Central memory CD8-positive, alpha-beta T cell (primary cell): ENCODE data around the gene ZDHHC11.
"Not testable (repeated sequence)": the region's sequence is repeated elsewhere in the genome, so short reads cannot be mapped to it uniquely, and the experiment has no call there.

Experiments used
- ATAC-seq: fragments of 150-1000 bp; cut with Tn5 transposase; replicated peaks from 2 replicates; pipeline ENCODE4 v1.10.0; 2022; ENCODE audit warnings: mild to moderate bottlenecking, moderate FRiP score, moderate number of reproducible peaks; ENCODE audit not compliant: poor library complexity, severe bottlenecking; ENCODE audit errors: extremely low read depth
- DNase-seq, 2 donors: peaks; one replicate each; pipeline ENCODE4 v3.0.0; 2021; ENCODE audit warnings: low spot score in 2 of 2
- H3K27ac Mint-ChIP-seq: one replicate; pipeline ENCODE4 v1.8.0; 2022; ENCODE audit warnings: low read depth, mild to moderate bottlenecking, moderate library complexity, mixed read lengths
- H3K27me3 Mint-ChIP-seq: one replicate; pipeline ENCODE4 v1.8.0; 2022; ENCODE audit warnings: mixed read lengths
- H3K36me3 Mint-ChIP-seq: one replicate; pipeline ENCODE4 v1.8.0; 2022; ENCODE audit warnings: mild to moderate bottlenecking, moderate library complexity, mixed read lengths; ENCODE audit not compliant: insufficient read depth
- H3K4me1 Mint-ChIP-seq: one replicate; pipeline ENCODE4 v1.8.0; 2022; ENCODE audit warnings: mixed read lengths
- H3K4me3 Mint-ChIP-seq: one replicate; pipeline ENCODE4 v1.8.0; 2022; ENCODE audit warnings: mild to moderate bottlenecking, moderate library complexity, mixed read lengths
- H3K9me3 Mint-ChIP-seq: one replicate; pipeline ENCODE4 v1.8.0; 2022; ENCODE audit warnings: mixed read lengths

Gene ZDHHC11

DNA sequence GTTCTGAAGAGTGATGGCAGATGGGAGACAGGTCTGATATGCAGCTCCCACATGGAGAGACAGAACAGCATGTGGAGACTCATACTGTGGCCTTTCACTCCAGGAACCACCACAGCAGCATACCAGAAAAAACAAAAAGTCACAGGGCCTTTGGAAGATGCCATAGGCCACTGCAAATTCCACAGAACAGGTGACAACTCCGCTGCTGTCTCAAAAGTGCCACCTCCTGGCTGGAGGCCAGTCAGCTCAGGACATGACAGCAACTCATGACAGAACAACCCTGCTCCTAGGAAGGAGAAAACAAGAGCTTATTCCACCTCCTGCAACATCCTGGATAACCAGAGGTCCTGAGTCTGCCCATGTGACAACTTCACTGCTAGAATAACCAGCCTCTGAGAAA, 25.2 kb downstream of the ZDHHC11 start:
- DNase-seq, H3K4me1 Mint-ChIP-seq, H3K36me3 Mint-ChIP-seq, H3K27ac Mint-ChIP-seq, H3K9me3 Mint-ChIP-seq, H3K4me3 Mint-ChIP-seq, ATAC-seq, H3K27me3 Mint-ChIP-seq: not testable (repeated sequence)

DNA sequence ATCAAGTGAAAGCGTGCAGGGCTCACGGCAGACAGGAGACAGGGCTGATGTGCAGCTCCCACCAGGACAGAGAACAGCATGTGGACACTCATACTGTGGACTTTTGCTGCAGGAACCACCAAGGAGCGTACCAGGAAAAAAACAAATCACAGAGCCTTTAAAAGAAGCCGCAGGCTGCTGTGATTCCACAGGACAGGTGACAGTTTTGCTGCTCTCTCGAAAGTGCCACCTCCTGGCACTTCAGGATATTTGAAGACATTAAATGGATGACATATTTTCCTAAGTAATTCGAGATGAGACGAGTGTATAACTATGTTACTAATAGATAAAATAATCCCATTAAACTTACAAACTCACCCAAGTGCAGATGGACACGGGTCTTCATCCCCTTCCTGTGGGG, 29.3 kb downstream of the ZDHHC11 start:
- no peak for ATAC-seq
- Mint-ChIP-seq H3K27me3 (peaks cover 16% of the 10 kb centered on the region), H3K9me3 (no peaks in the 10 kb centered on the region), H3K27ac (no peak overlapping the region), H3K4me3 (no peak overlapping the region), H3K36me3 (no peaks in the 10 kb centered on the region), H3K4me1 (no peaks in the 10 kb centered on the region)
- DNase-seq: no peak

DNA sequence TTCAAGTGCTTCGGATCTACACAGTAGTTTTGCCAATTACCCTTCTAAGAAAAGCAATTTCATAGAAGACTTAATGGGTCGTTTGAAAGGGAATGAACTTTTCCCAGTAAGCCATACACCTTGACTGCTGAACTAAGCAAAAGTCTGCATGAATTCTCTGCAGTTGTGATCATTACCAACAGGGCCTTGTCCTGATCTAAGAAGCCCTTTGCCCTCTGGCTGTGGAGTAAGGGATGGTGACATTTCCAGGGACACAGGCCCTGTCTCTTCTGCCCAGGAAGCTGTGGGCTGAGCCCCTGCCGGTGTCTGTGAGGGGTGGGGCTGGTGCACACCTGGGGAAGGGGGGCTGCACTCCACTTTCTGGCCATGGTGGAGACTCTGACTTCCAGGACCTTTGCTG, 30.5 kb downstream of the ZDHHC11 start:
- no peak overlapping the region for H3K4me3 Mint-ChIP-seq
- no peak for ATAC-seq
- no peaks in the 10 kb centered on the region for H3K4me1 Mint-ChIP-seq
- no peak overlapping the region for H3K27ac Mint-ChIP-seq
- H3K36me3 Mint-ChIP-seq: no peaks in the 10 kb centered on the region
- H3K9me3 Mint-ChIP-seq: no peaks in the 10 kb centered on the region
- no peak for DNase-seq
- peaks cover 18% of the 10 kb centered on the region for H3K27me3 Mint-ChIP-seq

DNA sequence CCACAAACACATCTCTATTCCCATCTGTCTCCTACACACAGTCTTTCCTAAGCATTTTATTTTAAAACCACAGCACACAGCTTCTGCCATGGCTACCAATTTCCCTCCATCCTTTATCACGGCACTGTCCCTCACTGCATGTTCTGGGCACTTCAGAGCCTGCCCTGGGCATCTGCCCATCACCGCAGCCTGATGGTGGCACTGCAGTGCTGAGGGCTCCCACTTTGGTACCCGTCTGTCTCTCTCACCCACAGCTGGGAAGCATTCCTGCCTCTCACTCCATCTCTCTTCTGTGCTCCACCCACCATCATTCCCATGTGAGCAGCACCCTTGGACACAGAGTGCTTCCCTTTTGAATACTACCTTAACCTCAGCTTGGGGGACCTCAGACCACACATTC, 31.7 kb downstream of the ZDHHC11 start:
- Mint-ChIP-seq H3K27me3 (peaks cover 18% of the 10 kb centered on the region), H3K27ac (no peak overlapping the region), H3K4me3 (no peak overlapping the region), H3K4me1 (no peaks in the 10 kb centered on the region), H3K9me3 (no peaks in the 10 kb centered on the region), H3K36me3 (no peaks in the 10 kb centered on the region)
- DNase-seq: no peak
- no peak for ATAC-seq

DNA sequence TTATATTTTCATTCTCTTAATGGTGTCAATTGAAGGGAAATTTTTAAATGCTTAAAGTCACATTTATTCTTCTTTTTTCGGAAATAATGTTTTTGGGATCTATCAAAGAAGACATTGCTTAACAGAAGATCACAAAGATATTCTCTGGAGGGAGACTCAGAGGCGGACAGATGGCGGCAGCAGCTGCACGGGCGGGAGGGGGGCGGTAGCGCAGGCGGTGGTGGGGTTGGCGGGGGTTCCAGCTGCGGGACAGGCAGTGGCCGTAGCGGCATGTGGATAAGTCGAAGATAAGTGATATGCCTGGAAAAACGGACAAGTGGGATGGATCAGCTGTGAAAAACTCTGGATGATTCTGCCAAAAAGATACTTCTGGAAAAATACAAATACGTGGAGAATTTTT, 34.6 kb downstream of the ZDHHC11 start:
- Mint-ChIP-seq H3K4me3 (no peak overlapping the region), H3K27me3 (peaks cover 18% of the 10 kb centered on the region), H3K9me3 (no peaks in the 10 kb centered on the region), H3K36me3 (no peaks in the 10 kb centered on the region), H3K27ac (no peak overlapping the region), H3K4me1 (no peaks in the 10 kb centered on the region)
- DNase-seq (no peak), ATAC-seq (no peak)

DNA sequence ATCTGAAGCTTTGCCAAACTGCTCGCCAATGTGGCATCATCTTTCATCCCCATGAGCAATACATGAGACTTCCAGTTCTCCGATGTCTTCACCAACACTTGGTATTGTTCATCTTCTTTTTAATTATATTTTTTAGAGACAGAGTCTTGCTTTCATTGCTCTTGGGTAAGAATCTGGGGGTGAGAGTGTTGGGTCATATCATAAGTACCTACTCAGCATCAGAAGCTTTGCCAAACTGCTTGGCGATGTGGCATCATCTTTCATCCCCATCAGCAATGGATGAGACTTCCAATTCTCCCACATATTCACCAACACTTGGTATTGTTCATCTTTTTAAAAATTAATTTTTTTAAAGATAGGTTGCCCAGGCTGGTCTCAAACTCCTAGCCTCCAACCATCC, 35.3 kb downstream of the ZDHHC11 start:
- no peak overlapping the region for H3K4me3 Mint-ChIP-seq
- no peaks in the 10 kb centered on the region for H3K36me3 Mint-ChIP-seq
- no peak overlapping the region for H3K27ac Mint-ChIP-seq
- no peaks in the 10 kb centered on the region for H3K9me3 Mint-ChIP-seq
- H3K4me1 Mint-ChIP-seq: no peaks in the 10 kb centered on the region
- DNase-seq (no peak), ATAC-seq (no peak)
- peaks cover 18% of the 10 kb centered on the region for H3K27me3 Mint-ChIP-seq

DNA sequence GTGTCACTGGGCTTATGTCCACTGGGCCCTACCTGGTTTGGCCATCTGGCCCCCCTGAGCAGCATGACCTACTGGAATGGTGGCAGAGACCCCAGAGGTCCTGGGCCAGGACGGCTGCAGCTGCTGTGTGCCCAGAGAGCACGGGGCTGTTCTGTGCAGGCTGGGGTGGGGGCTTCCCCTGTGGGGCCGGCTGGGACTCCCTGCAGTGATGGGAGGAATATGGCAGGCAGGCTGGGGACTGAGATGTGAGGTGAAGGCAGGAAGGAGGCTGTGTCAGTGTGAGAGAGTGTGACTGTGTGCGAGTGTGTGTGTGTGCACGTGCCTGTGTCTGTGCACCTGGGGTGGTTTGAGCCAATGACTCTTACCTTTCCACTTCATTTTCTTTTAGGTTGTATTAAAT, 37.2 kb downstream of the ZDHHC11 start:
- not testable (repeated sequence) for H3K9me3 Mint-ChIP-seq, H3K36me3 Mint-ChIP-seq, H3K4me1 Mint-ChIP-seq, ATAC-seq, DNase-seq, H3K27ac Mint-ChIP-seq, H3K4me3 Mint-ChIP-seq
- H3K27me3 Mint-ChIP-seq: peaks cover 18% of the 10 kb centered on the region

DNA sequence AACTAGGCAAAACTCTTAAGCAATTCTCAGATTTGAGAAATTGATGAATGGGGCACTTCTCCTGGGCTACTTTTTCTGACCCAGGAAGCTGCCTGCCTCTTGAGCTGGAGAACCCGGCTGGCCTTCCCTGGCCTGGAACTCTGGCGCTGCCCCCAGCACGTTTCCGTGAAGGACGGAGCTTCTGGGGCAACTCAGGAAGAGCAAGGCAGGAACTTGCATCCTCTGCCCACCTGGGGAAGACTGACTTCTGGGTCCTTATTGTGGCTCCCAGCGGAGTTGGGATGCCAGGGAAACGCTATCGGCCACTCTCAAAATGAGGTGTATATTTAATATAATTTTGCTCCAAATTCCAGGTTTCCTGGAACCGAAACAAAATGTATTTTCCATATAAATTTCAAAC, 39.4 kb downstream of the ZDHHC11 start:
- not testable (repeated sequence) for H3K27ac Mint-ChIP-seq, DNase-seq, H3K36me3 Mint-ChIP-seq, H3K4me3 Mint-ChIP-seq, H3K4me1 Mint-ChIP-seq, H3K9me3 Mint-ChIP-seq, ATAC-seq
- H3K27me3 Mint-ChIP-seq: peaks cover 15% of the 10 kb centered on the region

DNA sequence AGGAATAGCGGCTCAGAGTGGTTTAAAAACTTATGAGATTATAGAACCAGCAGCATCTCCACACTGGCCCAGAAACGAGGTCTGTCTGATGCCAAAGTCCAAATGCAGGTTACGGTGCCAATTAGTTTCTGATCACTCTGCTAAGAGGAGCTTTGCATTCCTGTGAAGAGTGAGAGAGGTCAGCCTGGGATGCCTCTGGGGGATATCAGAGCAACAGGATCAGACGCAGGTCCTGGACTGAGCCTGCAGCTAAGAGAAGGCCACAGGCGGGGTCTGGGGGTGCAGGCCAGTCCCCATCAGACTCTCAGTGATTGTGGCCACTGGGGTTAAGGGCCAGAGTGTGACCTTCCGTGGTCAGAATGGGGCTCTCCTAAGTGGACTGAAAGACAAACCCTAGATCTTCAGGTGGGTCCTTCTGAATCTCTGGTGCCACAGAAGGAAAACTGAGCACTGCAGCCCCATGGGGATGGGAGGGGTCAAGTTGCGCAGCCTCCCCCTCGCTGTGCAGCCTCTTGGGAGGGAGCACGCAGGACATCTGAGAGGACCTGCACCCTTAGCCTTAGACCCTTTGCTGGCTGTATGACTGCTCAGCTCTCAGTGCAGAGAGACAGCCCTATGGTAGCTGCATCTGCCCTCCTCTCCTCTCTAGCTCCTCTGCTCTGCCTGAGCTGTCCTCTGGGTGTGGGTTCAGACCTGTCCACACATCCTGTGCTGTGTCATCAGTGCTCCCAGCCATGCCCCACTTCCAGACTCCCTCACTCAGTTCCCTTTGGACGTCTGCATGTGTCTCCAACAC, 42.9 kb downstream of the ZDHHC11 start:
- not testable (repeated sequence) for H3K4me3 Mint-ChIP-seq, DNase-seq, H3K4me1 Mint-ChIP-seq, ATAC-seq, H3K27ac Mint-ChIP-seq, H3K36me3 Mint-ChIP-seq
- Mint-ChIP-seq H3K27me3 (peaks cover 33% of the 10 kb centered on the region), H3K9me3 (peaks cover 11% of the 10 kb centered on the region)

DNA sequence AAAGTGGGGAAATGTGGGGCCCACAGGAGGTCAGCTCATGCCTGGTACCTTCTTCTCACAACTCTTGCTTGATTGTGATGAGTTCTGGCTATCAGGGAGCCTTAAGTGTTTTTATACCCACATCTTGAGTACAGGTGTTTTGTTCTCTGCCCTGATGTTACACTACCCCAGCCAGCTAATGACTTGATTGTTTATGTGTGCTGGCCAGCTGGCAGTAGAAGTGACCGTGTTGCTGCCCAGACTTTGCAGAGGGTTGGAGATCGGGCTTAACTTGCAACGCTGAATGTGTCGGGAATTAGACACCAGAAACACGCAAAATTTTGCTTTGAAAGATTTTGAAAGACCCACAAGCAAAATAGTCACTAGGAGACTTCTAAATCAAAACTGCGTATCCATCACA, 49.3 kb downstream of the ZDHHC11 start:
- H3K27me3 Mint-ChIP-seq: peaks cover 53% of the 10 kb centered on the region
- no peak overlapping the region for H3K4me3 Mint-ChIP-seq
- H3K4me1 Mint-ChIP-seq: no peaks in the 10 kb centered on the region
- ATAC-seq: no peak
- peaks cover 11% of the 10 kb centered on the region for H3K9me3 Mint-ChIP-seq
- no peak overlapping the region for H3K27ac Mint-ChIP-seq
- DNase-seq: no peak
- H3K36me3 Mint-ChIP-seq: peaks cover 1% of the 10 kb centered on the region

DNA sequence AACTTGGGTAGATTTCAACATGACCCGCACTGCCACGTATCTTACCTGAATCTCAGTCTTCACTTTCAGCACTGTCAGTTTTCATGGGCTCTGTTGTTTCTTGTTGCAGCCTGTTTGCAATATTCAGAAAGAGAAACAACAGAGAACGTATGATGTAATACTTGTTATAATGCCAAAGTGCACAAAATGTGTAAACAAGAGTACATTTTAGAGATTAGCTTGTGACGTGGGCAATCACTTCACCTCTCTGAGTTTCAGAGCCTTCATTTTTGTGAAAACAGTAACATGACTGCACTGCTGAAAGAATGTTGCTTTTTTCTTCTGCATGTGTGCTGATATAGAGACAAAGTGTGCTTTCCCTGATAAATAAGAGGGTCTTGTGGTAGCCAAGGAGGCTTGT, 49.7 kb downstream of the ZDHHC11 start:
- Mint-ChIP-seq H3K9me3 (peaks cover 11% of the 10 kb centered on the region), H3K27me3 (peaks cover 53% of the 10 kb centered on the region)
- H3K36me3 Mint-ChIP-seq, H3K27ac Mint-ChIP-seq, H3K4me1 Mint-ChIP-seq, DNase-seq, H3K4me3 Mint-ChIP-seq, ATAC-seq: not testable (repeated sequence)

DNA sequence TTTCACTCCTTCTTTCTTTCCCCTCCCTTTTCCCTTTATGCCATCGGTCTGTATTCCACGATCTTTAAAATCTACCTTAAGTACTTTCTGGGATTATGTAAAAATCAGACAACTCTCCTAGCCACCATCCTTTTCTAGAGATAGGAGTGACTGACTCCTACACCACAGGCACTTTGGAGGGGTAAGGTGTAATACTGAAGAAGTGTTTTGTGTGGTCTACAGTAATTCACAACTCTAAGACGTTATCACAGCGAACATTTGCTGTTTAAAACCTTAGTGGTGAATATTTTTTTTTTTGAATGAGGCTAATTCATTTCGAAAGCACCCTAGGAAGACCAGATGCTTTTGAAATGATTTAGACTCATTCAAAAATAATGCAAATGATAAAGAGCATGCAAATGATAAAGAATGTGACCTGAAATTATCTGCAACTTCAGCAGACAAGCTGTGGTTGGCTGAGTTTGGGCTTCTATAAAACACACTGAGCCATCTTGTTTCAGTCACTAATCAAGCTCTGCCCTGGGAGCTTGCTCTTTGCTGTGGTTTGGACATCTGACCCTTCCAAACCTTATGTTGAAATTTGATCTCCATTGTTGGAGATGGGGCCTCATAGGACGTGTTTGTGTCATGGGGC, 52.2 kb downstream of the ZDHHC11 start:
- not testable (repeated sequence) for H3K36me3 Mint-ChIP-seq, H3K27ac Mint-ChIP-seq, H3K9me3 Mint-ChIP-seq, ATAC-seq, DNase-seq, H3K4me1 Mint-ChIP-seq, H3K4me3 Mint-ChIP-seq
- peaks cover 45% of the 10 kb centered on the region for H3K27me3 Mint-ChIP-seq

DNA sequence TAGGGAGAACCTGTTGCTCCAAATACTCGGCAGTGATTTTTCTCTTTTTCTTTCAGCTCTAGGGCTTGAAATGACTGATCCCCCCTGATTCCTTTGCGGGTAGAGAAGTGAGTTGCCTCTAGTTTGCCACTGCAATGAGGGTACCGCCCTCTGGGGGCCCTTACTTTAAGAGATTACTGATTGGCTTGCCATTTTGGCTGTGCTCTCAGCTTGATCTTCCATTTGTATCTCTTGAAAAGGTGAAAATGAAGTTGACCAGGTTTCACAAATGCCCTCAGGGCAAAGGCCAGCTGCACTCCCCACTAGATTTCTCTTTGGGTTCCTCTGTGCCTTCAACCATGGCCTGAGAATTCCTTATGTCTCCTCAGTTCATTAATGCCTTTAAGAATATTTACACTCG, 52.8 kb downstream of the ZDHHC11 start:
- not testable (repeated sequence) for H3K4me3 Mint-ChIP-seq, H3K9me3 Mint-ChIP-seq, ATAC-seq, H3K4me1 Mint-ChIP-seq, H3K36me3 Mint-ChIP-seq, DNase-seq, H3K27ac Mint-ChIP-seq
- H3K27me3 Mint-ChIP-seq: peaks cover 45% of the 10 kb centered on the region
